ENCODE results near the gene PDGFC.

GRCh38 chr4:156725257-156725656, 246.3 kb downstream of the PDGFC start:
- no peak for TF ChIP-seq EZH2phosphoT487 (IDR thresholded peaks at IDR 0.05; ENCODE audit: borderline replicate concordance)
- TF ChIP-seq POLR2AphosphoS5 (IDR thresholded peaks at IDR 0.05; ENCODE audit: low read depth, low read length), result no peak
- TF ChIP-seq ZNF274 (IDR thresholded peaks at IDR 0.05; ENCODE audit: low read depth, low read length), result no peak
- TF ChIP-seq, protein P1, sequence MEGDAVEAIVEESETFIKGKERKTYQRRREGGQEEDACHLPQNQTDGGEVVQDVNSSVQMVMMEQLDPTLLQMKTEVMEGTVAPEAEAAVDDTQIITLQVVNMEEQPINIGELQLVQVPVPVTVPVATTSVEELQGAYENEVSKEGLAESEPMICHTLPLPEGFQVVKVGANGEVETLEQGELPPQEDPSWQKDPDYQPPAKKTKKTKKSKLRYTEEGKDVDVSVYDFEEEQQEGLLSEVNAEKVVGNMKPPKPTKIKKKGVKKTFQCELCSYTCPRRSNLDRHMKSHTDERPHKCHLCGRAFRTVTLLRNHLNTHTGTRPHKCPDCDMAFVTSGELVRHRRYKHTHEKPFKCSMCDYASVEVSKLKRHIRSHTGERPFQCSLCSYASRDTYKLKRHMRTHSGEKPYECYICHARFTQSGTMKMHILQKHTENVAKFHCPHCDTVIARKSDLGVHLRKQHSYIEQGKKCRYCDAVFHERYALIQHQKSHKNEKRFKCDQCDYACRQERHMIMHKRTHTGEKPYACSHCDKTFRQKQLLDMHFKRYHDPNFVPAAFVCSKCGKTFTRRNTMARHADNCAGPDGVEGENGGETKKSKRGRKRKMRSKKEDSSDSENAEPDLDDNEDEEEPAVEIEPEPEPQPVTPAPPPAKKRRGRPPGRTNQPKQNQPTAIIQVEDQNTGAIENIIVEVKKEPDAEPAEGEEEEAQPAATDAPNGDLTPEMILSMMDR (IDR thresholded peaks at IDR 0.05 in 2 of 3, conservative IDR thresholded peaks at IDR 0.05 in 1 of 3; ENCODE audit: borderline replicate concordance in 1 of 3, insufficient read depth in 1 of 3, low read depth in 2 of 3, low read length in 2 of 3), result no peak
- TF ChIP-seq POLR2A (IDR thresholded peaks at IDR 0.05; ENCODE audit: borderline replicate concordance, extremely low read depth, insufficient read depth, insufficient read length), result no peak
- TF ChIP-seq, protein P2, sequence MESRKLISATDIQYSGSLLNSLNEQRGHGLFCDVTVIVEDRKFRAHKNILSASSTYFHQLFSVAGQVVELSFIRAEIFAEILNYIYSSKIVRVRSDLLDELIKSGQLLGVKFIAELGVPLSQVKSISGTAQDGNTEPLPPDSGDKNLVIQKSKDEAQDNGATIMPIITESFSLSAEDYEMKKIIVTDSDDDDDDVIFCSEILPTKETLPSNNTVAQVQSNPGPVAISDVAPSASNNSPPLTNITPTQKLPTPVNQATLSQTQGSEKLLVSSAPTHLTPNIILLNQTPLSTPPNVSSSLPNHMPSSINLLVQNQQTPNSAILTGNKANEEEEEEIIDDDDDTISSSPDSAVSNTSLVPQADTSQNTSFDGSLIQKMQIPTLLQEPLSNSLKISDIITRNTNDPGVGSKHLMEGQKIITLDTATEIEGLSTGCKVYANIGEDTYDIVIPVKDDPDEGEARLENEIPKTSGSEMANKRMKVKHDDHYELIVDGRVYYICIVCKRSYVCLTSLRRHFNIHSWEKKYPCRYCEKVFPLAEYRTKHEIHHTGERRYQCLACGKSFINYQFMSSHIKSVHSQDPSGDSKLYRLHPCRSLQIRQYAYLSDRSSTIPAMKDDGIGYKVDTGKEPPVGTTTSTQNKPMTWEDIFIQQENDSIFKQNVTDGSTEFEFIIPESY (IDR thresholded peaks at IDR 0.05; ENCODE audit: extremely low read depth, insufficient replicate concordance, low read length), result no peak
- no peak for TF ChIP-seq RAD21 (IDR thresholded peaks at IDR 0.05; ENCODE audit: low read depth)
- no peak for TF ChIP-seq MAX (IDR thresholded peaks at IDR 0.05)
- no peak for TF ChIP-seq EZH2 (IDR thresholded peaks at IDR 0.05)
- TF ChIP-seq, protein P3, sequence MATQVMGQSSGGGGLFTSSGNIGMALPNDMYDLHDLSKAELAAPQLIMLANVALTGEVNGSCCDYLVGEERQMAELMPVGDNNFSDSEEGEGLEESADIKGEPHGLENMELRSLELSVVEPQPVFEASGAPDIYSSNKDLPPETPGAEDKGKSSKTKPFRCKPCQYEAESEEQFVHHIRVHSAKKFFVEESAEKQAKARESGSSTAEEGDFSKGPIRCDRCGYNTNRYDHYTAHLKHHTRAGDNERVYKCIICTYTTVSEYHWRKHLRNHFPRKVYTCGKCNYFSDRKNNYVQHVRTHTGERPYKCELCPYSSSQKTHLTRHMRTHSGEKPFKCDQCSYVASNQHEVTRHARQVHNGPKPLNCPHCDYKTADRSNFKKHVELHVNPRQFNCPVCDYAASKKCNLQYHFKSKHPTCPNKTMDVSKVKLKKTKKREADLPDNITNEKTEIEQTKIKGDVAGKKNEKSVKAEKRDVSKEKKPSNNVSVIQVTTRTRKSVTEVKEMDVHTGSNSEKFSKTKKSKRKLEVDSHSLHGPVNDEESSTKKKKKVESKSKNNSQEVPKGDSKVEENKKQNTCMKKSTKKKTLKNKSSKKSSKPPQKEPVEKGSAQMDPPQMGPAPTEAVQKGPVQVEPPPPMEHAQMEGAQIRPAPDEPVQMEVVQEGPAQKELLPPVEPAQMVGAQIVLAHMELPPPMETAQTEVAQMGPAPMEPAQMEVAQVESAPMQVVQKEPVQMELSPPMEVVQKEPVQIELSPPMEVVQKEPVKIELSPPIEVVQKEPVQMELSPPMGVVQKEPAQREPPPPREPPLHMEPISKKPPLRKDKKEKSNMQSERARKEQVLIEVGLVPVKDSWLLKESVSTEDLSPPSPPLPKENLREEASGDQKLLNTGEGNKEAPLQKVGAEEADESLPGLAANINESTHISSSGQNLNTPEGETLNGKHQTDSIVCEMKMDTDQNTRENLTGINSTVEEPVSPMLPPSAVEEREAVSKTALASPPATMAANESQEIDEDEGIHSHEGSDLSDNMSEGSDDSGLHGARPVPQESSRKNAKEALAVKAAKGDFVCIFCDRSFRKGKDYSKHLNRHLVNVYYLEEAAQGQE (IDR thresholded peaks at IDR 0.05; ENCODE audit: low read depth), result no peak
- TF ChIP-seq CEBPB (IDR thresholded peaks at IDR 0.05; ENCODE audit: low read depth), result no peak
- TF ChIP-seq JUND (IDR thresholded peaks at IDR 0.05), result no peak
- no peak for TF ChIP-seq ELF1 (IDR thresholded peaks at IDR 0.05; ENCODE audit: borderline replicate concordance, low read depth)
- no peak for TF ChIP-seq SP1 (IDR thresholded peaks at IDR 0.05; ENCODE audit: low read depth)
